ENCODE results near the gene AFF4.

The AFF4 gene

DNA sequence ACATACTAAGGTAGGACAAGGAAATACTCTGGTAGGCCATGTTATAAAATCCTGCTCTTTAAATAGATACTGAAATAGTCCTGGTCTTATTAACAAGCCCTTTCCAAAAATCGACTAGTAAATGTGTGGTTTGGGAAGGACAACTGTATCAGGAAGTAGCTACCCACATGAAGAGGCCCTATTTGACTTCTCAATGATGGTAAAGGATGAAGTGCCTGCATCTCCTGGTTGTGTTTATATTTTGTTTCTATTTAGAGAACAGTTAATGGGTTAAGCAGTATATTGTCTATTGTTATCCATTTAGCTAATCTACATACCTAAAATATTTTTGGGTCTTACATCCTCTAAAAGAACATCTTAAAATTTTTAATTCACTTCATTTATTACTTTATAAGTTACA lies 109.6 kb downstream of the AFF4 start:
- DNase-seq: no peak

DNA sequence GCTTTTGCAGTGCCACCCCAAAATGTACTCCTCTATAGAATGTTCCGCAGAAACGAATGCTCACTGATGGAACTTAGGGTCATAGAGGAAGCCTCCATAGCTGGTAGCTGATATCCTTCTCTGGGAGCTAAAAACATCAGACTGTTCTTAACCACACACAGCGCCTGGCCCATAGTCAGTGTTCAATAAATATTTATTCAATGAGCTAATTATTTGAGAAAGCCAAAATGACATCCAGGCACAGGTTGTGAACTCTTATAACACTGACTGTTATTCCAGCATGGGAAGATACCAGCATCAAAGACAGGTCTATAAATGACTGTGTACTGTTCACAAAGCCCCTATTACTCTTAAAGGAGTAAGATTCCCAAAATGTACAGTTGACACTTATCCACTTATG lies 110.1 kb downstream of the AFF4 start:
- peak; percentile 1 for DNase-seq

DNA sequence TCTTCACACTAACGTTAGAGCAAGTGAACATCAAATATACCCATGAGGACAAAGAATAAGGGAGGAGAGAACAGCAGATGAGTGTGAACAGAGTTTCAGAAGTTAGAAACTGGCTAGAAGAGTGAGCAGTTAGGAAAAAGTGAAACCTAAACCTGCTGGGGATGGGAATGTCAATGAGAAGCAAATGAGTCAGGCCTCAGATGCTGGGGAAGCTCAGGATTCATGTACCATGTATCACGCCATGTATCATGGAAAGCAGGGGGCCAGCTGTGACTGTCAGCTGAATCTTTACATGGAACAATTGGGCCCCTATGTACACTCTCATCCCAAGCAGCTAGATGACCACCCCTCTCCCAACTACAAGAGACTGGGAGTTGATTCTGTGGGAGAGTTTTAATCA lies 113.4 kb downstream of the AFF4 start:
- no peak for DNase-seq

DNA sequence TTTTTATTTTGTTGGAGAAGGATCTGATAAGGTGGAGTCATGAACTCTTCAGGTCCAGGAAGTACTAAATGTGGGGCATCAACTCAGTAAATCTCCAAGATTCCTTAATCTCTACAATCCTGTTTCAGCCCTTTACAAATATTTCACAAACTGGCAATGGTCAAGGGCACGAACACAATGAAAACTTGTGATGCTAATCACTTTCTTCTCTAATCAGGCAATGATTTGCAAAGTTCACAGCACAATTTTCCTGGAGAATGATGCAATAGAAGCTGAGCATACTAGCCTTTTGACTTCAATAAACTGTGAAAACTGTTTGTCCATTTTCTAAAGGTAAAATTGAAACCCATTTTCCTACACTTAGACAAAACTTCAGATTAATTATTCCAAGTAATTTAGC lies 114.1 kb downstream of the AFF4 start:
- DNase-seq: no peak

DNA sequence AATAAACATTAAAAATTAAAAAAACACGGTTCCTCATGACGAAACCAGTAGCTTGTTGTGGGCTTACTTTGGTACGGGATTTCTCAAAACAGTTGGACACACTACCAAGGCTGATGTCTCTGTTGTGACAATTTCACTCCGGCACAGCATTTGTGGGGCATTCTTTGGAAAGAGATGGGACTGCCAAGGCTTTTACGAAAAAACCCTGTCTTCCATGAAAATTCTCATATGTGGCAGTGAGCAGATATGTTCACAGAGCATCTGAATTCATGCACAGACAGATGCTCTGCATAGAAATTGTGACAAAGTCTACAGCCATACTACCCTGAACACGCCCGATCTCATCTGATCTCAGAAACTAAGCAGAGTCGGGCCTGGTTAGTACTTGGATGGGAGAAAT lies 115.2 kb downstream of the AFF4 start:
- DNase-seq: no peak

DNA sequence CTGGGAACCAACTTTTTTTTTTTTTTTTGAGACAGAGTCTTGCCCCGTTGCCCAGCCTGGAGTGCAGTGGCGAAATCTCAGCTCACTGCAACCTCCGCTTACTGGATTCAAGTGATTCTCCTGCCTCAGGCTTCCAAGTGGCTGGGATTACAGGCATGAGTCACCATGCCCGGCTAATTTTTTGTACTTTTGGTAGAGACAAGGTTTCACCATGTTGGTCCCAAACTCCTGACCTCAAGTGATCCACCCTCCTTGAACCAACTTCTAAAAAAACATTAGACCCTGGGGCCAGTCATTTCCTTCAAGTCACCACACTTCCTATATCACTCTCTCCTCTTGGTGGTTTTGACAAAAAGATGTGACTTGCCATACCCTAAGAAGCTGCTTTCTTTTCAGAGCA lies 122.1 kb downstream of the AFF4 start:
- DNase-seq: no peak

DNA sequence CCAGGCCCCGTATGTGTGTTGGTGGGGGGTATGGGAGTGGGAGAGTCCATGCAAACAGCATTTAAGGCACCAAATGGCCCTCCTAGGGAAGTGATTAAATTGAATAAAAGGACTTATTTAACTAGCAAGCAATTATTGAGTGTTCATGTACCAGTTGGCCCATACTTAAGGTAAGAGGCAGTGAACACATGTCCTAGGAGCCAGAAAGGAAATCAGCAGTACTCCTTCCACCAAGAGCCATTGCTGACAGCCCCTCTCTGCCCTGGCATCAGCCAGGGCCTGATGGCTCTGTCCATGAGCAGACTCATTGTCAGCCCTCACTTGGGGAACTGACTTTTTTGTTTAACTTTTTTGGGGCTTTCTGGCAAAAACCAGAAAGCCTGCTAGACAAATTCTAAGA lies 122.5 kb downstream of the AFF4 start:
- no peak for DNase-seq

DNA sequence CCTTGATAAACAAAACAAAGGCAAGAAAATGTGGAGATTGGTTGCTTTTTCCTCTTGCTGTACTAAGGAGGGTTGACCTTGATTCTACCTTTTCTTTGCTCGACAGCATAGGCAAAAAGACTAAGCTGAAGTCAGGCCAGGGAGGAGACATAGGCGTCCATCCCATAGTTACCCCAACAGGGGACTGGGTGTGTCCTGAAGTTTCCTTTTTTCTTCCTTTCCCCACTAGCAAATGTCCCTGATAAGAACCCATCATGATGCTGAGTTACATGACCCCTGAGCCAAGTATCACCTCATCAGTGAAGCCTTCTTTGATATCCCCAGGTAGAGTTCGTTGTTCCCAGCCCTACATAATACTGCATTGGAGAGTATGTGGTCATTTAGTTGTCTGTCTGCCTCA lies 123.1 kb downstream of the AFF4 start:
- no peak for DNase-seq

DNA sequence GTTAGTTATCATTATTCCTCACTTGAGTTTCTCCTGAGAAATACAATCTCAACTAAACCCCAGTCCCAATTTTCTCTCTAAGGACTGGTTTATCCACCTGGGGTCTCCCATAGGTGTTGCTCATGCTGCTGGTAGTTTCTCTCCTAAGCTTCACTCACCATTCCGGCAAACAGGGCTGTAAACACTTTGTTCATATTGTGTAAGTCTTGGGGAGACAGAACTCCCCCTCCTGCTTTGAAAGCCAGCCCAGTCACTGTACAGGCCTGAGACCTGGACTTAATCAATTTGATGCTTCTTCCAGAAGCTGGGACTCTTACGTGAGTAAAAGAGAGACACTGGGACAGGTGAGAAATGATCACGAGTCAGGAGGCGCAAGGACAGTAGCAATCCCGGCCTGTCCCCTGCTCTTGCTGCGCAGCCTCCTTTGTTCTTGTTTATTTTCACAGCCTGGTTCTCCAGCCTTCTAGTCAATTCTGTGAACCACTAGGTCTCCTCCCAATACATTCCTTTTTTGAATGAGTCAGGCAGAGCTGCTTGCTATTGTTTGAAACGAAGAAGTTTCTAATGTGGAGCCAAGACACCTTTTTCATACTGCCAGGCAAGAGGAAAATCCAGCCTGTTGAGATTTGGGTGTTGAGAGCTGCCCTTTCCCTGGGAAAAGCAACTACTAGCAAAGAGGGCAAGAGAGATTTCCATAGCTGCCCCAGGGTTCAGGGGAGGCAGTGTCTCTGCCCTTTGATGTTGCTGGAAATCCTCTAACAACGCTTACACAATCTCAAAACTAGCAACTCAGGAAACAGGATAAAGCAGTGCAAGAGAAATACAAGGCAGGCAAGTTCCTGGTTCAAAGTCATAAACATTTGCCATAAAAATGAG lies 123.8 kb downstream of the AFF4 start:
- DNase-seq: no peak

DNA sequence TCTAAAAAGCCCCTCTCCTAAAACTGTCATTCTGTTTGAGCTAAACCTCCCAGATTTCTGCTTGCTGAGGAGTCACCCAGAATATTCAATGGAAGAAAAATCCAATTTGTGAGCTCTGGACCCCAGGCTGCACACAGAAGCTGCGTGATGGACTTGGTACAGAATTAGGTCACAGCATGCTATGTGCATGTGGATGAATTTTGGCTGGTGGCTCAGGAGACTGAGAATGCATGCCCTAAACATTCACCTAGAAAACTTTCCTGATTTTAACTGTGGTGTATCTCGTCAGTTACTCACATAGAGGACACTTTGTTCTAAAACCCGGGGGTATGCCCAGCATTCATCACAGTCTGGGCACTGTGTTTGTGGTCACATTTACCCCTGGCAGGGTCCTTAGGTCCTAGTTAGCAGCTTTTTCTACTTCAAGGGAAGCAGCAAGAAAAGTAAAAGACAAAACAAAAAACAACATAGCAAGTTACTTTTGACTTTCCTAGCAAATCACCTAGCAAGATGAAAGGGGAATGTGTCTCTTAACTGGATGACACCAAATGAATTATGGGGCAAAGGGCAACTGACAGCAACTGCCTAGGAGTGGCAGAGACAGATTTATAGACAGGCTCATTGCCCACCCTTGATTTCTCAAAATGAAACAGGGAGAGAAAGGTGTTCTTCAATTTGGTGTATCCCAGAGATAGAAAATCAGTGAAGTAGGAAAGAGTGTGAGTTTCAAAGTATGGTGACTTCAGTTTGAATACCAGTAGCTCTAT lies 124.7 kb downstream of the AFF4 start:
- DNase-seq: no peak

DNA sequence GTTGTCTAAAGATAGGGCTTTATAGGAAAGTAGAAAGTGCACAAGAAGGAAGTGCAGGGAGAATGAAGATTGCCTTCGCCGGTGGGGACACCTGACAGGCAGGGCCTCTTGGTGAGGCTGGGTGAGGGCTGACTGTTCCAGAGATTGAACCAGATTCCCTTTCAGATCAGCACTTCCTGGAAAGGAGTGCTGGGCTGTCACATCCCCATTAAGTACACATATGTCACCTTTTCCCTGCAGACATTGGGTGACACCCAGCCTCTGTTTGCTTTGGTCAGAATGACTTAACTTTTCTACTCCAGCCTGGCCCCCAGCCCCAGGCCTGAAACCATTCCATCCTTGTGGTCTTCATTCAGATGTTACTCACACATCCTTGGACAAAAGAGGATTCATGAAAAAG lies 125.6 kb downstream of the AFF4 start:
- peak; percentile 36 for DNase-seq

DNA sequence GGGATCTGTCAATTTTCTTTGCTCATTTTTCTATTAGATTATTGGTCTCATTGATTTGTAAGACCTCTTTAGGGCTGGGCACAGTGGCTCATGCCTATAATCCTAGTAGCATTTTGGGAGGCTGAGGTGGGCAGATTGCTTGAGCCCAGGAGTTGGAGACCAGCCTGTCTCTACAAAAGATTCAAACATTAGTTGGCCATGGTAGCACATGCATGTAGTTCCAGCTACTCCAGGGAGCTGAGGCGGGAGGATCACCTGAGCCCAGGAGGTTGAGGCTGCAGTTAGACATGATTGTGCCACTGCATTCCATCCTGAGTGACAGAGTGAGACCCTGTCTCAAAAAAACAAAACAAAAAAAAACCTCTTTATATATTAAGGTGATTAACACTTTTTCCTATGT lies 126.6 kb downstream of the AFF4 start:
- DNase-seq: peak; percentile 25

DNA sequence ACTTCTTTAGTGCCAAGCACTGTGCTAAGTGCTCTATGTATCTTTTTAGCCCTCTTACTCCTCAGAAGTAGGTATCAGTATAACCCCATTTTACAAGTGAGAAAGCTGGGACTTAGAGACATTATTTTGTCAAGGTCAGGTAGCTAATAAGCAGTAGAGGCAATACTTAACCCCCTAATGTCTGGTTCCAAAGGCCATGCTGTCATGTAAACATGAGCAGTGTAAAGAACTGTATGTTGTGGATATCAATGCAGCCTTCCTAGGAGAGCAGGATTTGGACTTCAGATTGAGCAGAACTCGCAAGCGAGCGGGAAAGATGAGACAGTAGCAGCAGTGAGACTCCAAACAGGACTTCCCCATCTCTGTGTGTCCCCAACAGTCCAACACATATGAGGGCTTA lies 129.4 kb downstream of the AFF4 start:
- DNase-seq: no peak

DNA sequence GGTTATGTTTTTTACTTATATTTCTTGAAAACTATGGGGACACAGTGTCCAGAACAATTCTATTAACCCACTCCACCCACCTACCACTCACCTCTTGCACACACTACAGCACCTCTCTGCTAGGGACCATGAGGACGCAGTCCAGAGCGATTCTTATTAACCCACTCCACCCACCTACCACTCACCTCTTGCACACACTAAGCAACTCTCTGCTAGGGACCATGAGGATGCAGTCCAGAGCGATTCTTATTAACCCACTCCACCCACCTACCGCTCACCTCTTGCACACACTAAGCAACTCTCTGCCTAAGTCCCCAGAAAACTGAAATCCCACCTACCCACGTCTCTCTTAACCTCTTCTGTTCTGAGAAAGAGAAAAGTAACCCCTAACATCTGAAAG lies 130.8 kb downstream of the AFF4 start:
- DNase-seq: no peak

DNA sequence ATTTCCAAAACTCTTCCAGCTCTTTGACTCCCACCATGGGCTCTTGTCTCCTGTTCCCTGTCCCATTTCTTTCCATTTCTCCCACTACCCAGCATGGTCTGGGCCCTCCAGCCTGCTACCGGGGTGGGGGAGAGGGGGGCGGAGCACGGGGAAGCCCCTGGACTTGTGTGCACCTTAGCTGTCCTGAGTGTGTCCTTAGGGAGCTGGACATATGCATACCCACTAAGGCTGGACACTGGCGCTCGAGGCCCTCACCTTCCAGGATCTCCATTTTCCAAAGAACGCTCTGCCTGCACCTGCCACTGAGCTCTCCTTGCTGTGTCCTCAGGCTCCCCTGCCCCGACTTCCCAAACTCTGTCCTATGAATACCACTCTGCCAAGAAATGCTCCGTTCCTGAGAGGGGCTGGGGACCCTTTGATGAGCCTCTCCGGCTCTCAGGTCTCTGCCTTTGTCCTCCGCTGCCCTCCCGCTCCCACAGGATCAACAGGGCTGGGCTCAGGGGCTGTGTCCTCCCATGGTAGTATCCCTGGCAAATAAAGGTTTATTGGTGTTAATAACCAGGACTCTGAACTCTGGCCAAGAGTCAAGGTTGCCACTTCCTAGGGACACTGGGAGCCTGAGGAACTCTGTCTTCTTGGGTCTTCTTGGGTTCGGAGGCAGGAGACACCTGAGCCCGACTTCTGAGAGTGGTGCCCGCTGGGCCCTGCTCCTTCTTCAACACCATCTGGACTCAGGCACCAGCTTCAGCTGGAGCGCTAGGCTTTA lies 132.2 kb downstream of the AFF4 start:
- DNase-seq: no peak

DNA sequence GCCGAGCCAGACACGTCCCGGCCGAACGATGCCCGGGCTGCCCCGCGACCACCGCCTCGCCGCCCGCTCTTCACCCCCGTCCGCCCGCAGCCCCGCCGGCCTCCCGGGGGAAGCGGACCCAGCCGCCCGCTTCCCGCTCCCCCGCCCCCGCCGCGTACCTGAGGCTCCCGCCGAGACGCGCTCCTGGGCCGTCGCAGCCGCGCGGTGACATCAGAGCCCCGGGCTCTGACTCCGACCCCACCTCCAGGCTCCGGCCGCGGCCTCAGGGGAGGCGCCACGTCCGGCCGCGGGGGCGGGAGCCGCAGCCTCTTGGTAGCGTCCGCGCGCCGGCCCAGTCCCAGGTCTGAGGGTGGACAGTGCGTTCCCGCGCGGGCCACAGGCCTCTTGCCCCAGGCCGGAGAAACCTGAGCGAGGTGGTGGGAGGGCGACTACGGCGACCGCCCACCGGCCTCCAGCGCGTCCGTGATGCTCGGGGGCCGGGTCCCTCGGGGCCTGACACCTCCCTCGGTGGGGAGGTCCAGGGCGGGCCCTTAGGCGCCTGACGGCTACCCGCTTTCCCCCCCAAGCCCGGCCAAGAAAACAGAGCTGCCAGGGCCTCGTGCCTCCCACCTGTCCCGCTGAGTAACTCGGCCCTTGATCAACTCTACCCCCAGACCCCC lies 132.9 kb downstream of the AFF4 start, which contains the start of gene SHROOM1:
Gene SHROOM1 (minus strand): TSS at position 212 of the 659 bp plus-strand sequence. CDS start 4,507 bp downstream, outside the sequence.
- DNase-seq: peak; percentile 67

DNA sequence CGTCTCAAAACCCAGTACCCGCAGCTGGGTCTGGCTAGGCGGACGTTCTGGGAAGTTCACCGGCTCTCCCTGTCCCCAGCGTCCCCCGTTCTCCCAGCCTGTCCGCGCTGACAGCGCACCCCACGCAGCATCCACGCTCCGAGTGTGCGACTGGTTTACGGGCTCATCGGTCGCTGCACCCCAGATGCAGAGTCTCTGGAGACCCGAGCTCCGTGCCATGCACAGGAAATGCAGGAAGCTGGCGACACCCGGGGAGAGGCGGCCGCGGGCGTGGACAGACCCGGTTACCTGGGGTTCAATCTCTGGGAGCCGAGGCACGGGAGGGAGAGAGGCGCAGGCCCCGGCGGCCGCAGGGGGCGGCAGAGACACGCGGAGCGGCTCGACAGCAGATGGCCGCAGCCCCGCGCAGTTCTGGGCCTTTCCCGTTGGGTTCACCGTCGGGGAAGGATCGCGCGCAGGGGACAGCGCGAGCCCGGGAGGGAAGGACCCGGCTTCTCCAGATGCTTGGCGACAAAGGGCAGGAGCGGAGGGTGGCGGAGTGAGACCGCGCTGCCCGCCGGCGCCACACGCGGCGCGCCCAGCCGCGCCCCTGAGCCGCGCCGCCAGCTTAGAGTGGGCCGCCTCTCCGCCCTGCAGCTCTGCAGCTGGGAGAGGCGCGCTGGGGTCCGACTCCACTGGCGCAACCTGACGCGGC lies 133.5 kb downstream of the AFF4 start:
- peak; percentile 87 for DNase-seq

DNA sequence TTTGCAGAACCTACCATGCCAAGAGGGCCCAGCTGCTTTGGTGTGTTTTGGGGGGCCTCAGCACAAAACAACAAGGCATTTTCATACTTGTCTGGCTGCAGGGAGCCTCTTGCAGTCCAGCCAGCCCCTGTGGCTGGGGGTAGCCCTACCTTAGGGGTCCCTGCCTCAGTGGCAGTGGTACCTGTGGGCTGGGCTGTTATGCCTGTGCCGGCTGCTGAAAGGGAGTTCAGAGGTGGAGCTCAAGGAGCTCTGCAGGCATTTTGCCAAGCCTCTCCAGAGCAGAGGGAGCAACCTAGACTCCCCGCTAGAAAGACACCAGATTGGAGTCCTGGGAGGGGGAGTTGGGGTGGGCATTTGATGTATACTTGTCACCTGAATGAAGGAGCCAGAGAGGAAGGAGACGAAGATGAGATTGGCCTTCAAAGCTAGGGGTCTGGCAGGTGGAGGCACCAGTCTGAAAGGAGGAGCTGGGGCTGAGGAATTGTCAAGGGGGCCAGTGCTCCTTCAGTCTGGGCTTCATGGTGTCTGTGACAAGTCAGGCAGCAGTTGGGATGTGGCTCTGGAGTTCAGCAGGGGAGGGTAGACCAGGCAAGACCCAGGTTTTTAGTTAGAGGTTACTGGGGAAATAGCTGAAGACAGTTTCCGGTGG lies 134.5 kb downstream of the AFF4 start:
- no peak for DNase-seq

DNA sequence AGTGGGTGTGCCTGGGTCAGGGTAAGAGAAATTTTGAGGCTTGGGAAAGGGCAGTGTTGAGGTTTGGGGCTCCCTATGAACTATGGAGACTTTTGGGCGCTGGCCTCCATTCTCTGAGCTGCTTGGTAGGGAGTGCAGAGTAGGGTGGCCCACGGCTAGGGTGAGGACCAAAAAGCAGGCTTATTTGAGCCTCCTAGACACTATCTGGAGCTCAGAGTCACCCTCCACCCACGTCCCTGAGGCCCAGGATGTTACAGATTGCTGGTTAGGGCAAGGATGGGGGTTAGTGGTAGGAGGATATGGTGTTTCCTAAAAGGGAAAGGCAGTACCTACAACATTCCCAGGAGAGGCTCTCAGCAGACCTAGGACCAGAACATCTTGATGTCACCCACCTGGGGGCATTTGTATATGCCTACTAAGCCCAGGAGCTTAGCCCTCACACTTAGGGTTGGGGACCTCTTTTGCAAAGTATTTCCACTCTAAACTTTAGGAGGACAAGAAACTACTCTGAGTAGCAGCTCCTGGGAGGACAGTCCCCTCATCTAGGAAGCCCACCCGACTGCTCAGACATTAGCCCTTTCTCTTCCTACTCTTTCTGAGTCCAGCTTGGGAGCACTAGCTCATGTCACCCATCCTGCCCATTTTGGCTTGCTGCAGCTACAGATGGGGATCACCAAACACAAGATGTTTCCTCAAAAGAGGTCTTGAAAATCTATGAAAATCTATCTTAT lies 135.3 kb downstream of the AFF4 start:
- DNase-seq: peak; percentile 45

DNA sequence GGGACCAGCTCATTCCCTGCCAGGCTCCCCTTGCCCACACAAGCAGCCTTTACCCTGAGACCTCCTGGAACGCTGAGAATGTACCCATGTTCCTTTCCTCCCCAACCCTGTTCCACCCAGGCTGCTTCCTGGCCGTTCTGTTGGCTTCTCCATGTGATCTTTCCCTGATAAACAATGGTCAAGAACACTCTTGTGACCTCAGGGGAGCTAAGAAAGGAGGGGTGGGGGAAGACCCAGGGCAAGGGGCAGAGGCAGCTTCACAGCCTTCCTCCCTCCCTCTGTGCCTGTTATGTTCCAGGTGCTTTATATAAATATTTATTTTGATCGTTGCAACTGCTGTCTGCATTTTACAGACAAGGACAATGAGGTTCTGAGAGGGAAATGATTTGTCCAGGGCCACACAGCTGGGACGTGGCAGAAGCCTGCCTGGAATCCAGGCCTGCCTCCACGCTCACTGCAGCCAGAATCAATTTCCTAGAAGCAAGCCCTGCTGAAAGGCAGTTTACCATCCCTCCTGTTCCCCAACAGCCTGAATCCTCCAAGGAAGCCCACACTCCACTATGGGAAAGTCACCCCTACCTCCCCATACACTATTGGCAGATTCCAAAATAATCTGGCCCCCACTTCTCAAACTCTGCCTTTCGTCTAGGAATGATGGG lies 136.9 kb downstream of the AFF4 start:
- no peak for DNase-seq

Measured in activated CD8-positive, alpha-beta memory T cell treated with anti-CD3 and anti-CD28 coated beads, Interleukin-2, amount 50 U/mL, for 48 hours (primary cell).